GM21423 (cell line): ENCODE results near the gene CD52.

Experiments used
- ATAC-seq: cut with Tn5 transposase; IDR thresholded peaks from one replicate; pipeline ENCODE4 v1.9.1; 2021; ENCODE audit warnings: mild to moderate bottlenecking, moderate library complexity; ENCODE audit not compliant: unreplicated experiment

The CD52 gene

GRCh38 chr1:26317612-26318337 is at the start of gene CD52:
Gene CD52, plus strand, starts transcription at chr1:26317958. Its CDS starts 60 bp downstream, at chr1:26318018.
- ATAC-seq, result peak; percentile 36

- ATAC-seq, result no peak
Measured at GRCh38 chr1:26268290-26269197, 49.2 kb upstream of the CD52 start.

GRCh38 chr1:26269198-26269550 is 48.6 kb upstream of the CD52 start:
- no peak for ATAC-seq

- no peak for ATAC-seq
Measured at GRCh38 chr1:26274801-26275425, 42.8 kb upstream of the CD52 start.

GRCh38 chr1:26275580-26276431 is 42.0 kb upstream of the CD52 start:
- ATAC-seq, result no peak

DNA sequence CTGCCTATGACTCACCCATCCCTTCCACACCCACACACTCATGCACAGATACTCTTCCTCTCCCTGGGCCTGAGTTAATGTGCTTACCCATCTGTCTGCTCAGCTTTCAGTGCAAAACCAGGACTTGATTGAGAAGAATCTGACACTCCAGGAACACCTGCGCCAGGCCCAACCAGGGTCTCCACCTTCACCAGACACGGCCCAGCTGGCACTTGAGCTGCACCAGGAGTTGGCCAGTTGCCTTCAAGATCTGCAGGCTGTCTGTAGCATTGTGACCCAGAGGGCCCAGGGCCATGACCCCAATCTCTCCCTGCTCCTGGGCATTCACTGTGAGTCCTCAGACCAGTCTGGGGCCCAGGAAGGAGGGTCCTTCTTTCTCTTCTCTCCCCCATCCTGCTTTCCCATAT is 41.3 kb upstream of the CD52 start:
- no peak for ATAC-seq

GRCh38 chr1:26277261-26277661 is 40.5 kb upstream of the CD52 start:
- no peak for ATAC-seq

DNA sequence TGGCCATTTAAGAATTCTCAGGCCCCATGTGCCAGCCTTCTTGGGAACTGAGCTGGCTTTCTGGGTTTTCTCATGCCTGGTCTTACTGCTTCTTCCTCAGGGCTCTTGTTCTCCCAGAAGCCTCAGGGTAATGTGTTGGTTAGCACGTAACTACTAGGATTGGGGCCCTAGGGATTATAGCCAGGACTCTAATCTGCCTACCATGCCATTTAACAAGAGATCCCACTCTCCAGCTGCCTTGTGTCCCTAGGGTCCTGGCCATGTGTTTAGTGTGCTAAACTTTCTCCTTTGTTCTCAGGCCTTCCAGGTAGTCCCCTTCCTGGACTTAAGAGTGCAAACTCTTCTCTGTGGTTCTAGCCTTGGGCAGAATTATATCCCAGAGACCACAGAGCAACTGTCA is 40.0 kb upstream of the CD52 start:
- no peak for ATAC-seq

GRCh38 chr1:26278303-26278702 is 39.5 kb upstream of the CD52 start:
- no peak for ATAC-seq

GRCh38 chr1:26278724-26279455 is 38.9 kb upstream of the CD52 start:
- ATAC-seq, result no peak

GRCh38 chr1:26279456-26280332 is 38.1 kb upstream of the CD52 start, which contains the start of gene SH3BGRL3:
Gene SH3BGRL3, plus strand, starts transcription at chr1:26280086. Its CDS starts 70 bp downstream, at chr1:26280156.
- peak; percentile 58 for ATAC-seq

DNA sequence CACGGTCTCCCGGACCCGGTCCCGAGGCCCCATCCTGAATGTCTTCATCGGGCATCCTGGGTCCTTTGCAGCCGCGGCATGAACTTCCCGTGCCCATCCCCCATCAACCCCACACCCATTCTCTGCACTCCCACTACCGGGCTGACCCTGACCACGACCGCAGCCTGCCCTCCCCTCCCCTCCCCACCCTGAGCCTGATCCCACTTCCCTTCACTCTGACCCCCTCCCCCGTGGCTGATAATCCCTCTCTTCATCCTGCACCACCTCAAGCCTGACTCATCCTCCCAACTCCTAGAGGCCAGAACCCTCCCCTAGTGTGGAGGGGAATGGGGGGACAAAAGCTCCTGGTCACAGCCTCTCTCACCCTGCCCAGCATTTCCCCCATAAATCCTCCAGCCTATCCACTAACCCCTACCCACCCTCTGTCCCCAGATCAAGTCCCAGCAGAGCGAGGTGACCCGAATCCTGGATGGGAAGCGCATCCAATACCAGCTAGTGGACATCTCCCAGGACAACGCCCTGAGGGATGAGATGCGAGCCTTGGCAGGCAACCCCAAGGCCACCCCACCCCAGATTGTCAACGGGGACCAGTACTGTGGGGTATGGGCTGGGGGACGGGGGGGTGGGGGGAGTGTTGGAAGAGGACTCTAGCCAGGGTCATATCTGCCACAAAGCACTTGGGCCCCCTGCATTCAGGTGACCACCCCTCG is 37.3 kb upstream of the CD52 start:
- ATAC-seq, result no peak

DNA sequence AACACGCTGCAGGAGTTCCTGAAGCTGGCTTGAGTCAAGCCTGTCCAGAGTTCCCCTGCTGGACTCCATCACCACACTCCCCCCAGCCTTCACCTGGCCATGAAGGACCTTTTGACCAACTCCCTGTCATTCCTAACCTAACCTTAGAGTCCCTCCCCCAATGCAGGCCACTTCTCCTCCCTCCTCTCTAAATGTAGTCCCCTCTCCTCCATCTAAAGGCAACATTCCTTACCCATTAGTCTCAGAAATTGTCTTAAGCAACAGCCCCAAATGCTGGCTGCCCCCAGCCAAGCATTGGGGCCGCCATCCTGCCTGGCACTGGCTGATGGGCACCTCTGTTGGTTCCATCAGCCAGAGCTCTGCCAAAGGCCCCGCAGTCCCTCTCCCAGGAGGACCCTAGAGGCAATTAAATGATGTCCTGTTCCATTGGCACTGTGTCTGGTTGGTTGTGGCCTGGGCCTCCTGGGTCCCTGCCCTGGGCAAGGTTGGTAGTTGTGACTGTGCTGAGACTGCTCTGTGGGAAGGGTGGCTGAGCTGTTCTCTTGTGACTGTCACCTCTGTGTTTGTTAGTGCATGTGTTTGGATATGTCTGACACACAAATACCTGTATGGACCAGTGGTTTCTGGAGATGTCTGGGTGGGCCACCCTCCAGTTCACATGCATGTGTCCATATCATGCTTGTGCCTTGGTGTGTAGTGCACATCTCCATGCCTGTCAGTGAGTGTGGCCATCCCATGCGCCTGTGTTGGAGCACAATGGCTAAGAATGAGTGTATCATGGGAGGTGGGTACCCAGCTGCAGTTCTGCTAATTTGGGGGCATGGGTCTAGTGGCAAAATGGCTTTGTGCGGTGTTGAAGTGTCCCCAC is 36.4 kb upstream of the CD52 start:
- no peak for ATAC-seq

GRCh38 chr1:26281971-26282370 is 35.8 kb upstream of the CD52 start:
- ATAC-seq, result no peak

- no peak for ATAC-seq
Measured at GRCh38 chr1:26282401-26282918, 35.3 kb upstream of the CD52 start.

GRCh38 chr1:26283279-26283853 is 34.4 kb upstream of the CD52 start:
- no peak for ATAC-seq
